B cell (primary cell): ENCODE results near the gene ARNT2. TPM values are rescaled to one million over a fixed set of nuclear protein-coding genes. Genes with fewer than 3 reads are reported as not detected.

ENCODE experiments used
- ATAC-seq: fragments of 200-7000 bp; cut with Tn5 transposase; one replicate; pipeline ENCODE4 v1.10.0; 2021; ENCODE audit warnings: low read depth, mild to moderate bottlenecking, moderate number of reproducible peaks, moderate library complexity
- CTCF ChIA-PET: fragments of 350-600 bp; sonication (Branson Sonifier 250); formaldehyde crosslinking; loops from one replicate; lab custom pipeline; 2021; ENCODE audit warnings: antibody characterized with exemption, inconsistent platforms; lab: Charles Lee
- POLR2A ChIA-PET: fragments of 350-600 bp; sonication (Branson Sonifier 250); formaldehyde crosslinking; loops from one replicate; lab custom pipeline; 2021; ENCODE audit warnings: antibody characterized with exemption; lab: Charles Lee
- DNase-seq: peaks from one replicate; pipeline ENCODE4 v3.0.0; 2013
- H2AFZ ChIP-seq: 2 replicates; pipeline ENCODE4 v1.6.1; 2012; ENCODE audit warnings: mild to moderate bottlenecking, low read depth, low read length; ENCODE audit not compliant: insufficient read depth, poor library complexity, severe bottlenecking
- H3K27ac ChIP-seq, 2 donors: 1 replicate in 1 of 2; 2 replicates in 1 of 2; pipeline ENCODE4 v1.5.1; 2012 to 2013; ENCODE audit warnings: low read length in 2 of 2, mild to moderate bottlenecking in 2 of 2, moderate library complexity in 1 of 2
- H3K27me3 ChIP-seq, 4 experiments: fragments of 200-600 bp in 1 of 4; sonication (generic) in 1 of 4; replicated peaks in 1 of 4; 1 replicate in 2 of 4; 2 replicates in 2 of 4; pipeline versions ENCODE4 v1.6.1 to v1.7.0; 2013 to 2016; ENCODE audit warnings: low read length in 3 of 4, mild to moderate bottlenecking in 2 of 4, mixed read lengths in 1 of 4, moderate library complexity in 1 of 4; ENCODE audit not compliant: insufficient read depth in 4 of 4, control insufficient read depth in 3 of 4; ENCODE audit errors: control extremely low read depth in 1 of 4
- H3K36me3 ChIP-seq, 2 experiments: replicated peaks in 1 of 2; 1 replicate in 1 of 2; 2 replicates in 1 of 2; pipeline versions ENCODE4 v1.6.1 to v1.7.1; 2013; ENCODE audit warnings: low read length in 1 of 2; ENCODE audit not compliant: insufficient read depth in 2 of 2, control insufficient read depth in 1 of 2; ENCODE audit errors: control extremely low read depth in 1 of 2, extremely low read depth in 1 of 2
- H3K4me1 ChIP-seq, 2 donors: fragments of 200-600 bp in 1 of 2; sonication (generic) in 1 of 2; 1 replicate in 1 of 2; 2 replicates in 1 of 2; pipeline versions ENCODE4 v1.5.1 to v1.6.1; 2013 to 2017; ENCODE audit warnings: low read length in 2 of 2; ENCODE audit not compliant: control insufficient read depth in 2 of 2, insufficient read depth in 2 of 2
- H3K4me2 ChIP-seq: replicated peaks from 2 replicates; pipeline ENCODE3; 2012; ENCODE audit warnings: mild to moderate bottlenecking, low read depth, low read length; ENCODE audit not compliant: poor library complexity, severe bottlenecking
- H3K4me3 ChIP-seq, 5 experiments: fragments of 200-600 bp in 1 of 5; sonication (generic) in 1 of 5; 1 replicate in 3 of 5; 2 replicates in 2 of 5; pipeline versions ENCODE4 v1.5.1 to v1.7.0; 2011 to 2016; ENCODE audit warnings: low read length in 4 of 5, mild to moderate bottlenecking in 4 of 5, low read depth in 2 of 5, control low read depth in 1 of 5, moderate library complexity in 1 of 5; ENCODE audit not compliant: insufficient read depth in 1 of 5; ENCODE audit errors: control extremely low read depth in 1 of 5, extremely low read depth in 1 of 5
- H3K79me2 ChIP-seq: fragments of 200-600 bp; sonication (generic); one replicate; pipeline ENCODE4 v1.6.0; 2016; ENCODE audit warnings: low read length; ENCODE audit not compliant: control insufficient read depth, insufficient read depth
- H3K9ac ChIP-seq: fragments of 200-600 bp; sonication (generic); 2 replicates; pipeline ENCODE4 v1.6.1; 2017; ENCODE audit warnings: mild to moderate bottlenecking, low read length, moderate library complexity
- H3K9me3 ChIP-seq, 3 donors: one replicate each; pipeline versions ENCODE4 v1.6.1 to v1.7.1; 2013; ENCODE audit warnings: low read length in 2 of 3; ENCODE audit not compliant: control insufficient read depth in 2 of 3, insufficient read depth in 1 of 3; ENCODE audit errors: control extremely low read depth in 1 of 3
- H4K20me1 ChIP-seq: 2 replicates; pipeline ENCODE4 v1.6.0; 2012; ENCODE audit warnings: mild to moderate bottlenecking, low read length; ENCODE audit not compliant: insufficient read depth, control insufficient read depth, poor library complexity, severe bottlenecking
- H3K27ac Mint-ChIP-seq: one replicate; pipeline ENCODE4 v1.8.0; 2021; ENCODE audit warnings: mixed read lengths
- H3K27me3 Mint-ChIP-seq: one replicate; pipeline ENCODE4 v1.8.0; 2021; ENCODE audit warnings: mixed read lengths
- H3K4me1 Mint-ChIP-seq: one replicate; pipeline ENCODE4 v1.8.0; 2021; ENCODE audit warnings: mixed read lengths
- H3K4me3 Mint-ChIP-seq: one replicate; pipeline ENCODE4 v1.8.0; 2021; ENCODE audit warnings: mixed read lengths
- H3K9me3 Mint-ChIP-seq: one replicate; pipeline ENCODE4 v1.8.0; 2022; ENCODE audit warnings: mixed read lengths; ENCODE audit not compliant: insufficient read depth
- EZH2 ChIP-seq: IDR thresholded peaks from 2 replicates; pipeline ENCODE4 v1.6.1; 2012; ENCODE audit warnings: borderline replicate concordance, low read depth, mild to moderate bottlenecking, moderate library complexity, low read length; ENCODE audit not compliant: insufficient read depth, poor library complexity, severe bottlenecking
- WGBS: methylation state at CpG from one replicate; pipeline ENCODE4 v1.1.5; 2013; ENCODE audit warnings: missing lambda C conversion rate; ENCODE audit not compliant: insufficient coverage; 5-methylcytosine and 5-hydroxymethylcytosine counted together
- intact Hi-C: fragments of 100-400 bp; cut with micrococcal nuclease; formaldehyde crosslinking; loops from one replicate; pipeline ENCODE4 v1.10.0; 2022
- polyA plus RNA-seq: library from polyadenylated mRNA; depleted of rRNA; stranded (reverse); fragments of >200 nt; gene quantifications from 2 replicates; pipeline ENCODE4 v1.2.3, GENCODE V29; 2012
- total RNA-seq, 2 donors: library from RNA; stranded (reverse); fragments of 120-200 nt in 1 of 2; gene quantifications; 1 replicate in 1 of 2; 2 replicates in 1 of 2; pipeline versions ENCODE4 v1.2.3 to v1.2.4, GENCODE V29; 2013 to 2022
- TF ChIP-seq, protein P1 (sequence below): fragments of 200-600 bp; IDR thresholded peaks from one replicate; pipeline ENCODE4 v1.8.0; 2022; ENCODE audit warnings: antibody characterized with exemption, mild to moderate bottlenecking

Gene ARNT2
- total and polyA plus RNA-seq, 2 donors (not counting 1 experiment from before 2014, with no cell fraction given) = not detected

- Histone ChIP-seq H4K20me1 (no peaks in the 10 kb centered on the region), H3K36me3 (no peaks in the 10 kb centered on the region), H3K4me2 (no peak overlapping the region), H3K4me3 (no peak overlapping the region), H3K9ac (no peak overlapping the region), H3K4me1 (no peaks in the 10 kb centered on the region), H3K9me3 (no peaks in the 10 kb centered on the region), H2AFZ (no peak overlapping the region), H3K27ac (no peak overlapping the region), H3K79me2 (no peaks in the 10 kb centered on the region), H3K27me3 (peaks cover 0 to 8% (median 4%) of the 10 kb centered on the region in 4 experiments)
- ChIA-PET POLR2A (no interaction called here), CTCF (no interaction called here)
- Mint-ChIP-seq H3K4me3 (no peak overlapping the region), H3K4me1 (no peaks in the 10 kb centered on the region), H3K27me3 (peaks cover 55% of the 10 kb centered on the region), H3K9me3 (no peaks in the 10 kb centered on the region), H3K27ac (no peak overlapping the region)
- intact Hi-C loops = no loop called here
- no peak for DNase-seq
- WGBS = 43% methylated on average over 1 of the region's 3 CpGs
- ATAC-seq = no peak
- TF ChIP-seq, protein P1, sequence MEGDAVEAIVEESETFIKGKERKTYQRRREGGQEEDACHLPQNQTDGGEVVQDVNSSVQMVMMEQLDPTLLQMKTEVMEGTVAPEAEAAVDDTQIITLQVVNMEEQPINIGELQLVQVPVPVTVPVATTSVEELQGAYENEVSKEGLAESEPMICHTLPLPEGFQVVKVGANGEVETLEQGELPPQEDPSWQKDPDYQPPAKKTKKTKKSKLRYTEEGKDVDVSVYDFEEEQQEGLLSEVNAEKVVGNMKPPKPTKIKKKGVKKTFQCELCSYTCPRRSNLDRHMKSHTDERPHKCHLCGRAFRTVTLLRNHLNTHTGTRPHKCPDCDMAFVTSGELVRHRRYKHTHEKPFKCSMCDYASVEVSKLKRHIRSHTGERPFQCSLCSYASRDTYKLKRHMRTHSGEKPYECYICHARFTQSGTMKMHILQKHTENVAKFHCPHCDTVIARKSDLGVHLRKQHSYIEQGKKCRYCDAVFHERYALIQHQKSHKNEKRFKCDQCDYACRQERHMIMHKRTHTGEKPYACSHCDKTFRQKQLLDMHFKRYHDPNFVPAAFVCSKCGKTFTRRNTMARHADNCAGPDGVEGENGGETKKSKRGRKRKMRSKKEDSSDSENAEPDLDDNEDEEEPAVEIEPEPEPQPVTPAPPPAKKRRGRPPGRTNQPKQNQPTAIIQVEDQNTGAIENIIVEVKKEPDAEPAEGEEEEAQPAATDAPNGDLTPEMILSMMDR = no peak
- no peak for TF ChIP-seq EZH2
Measured at GRCh38 chr15:80395616-80396015, 8.6 kb upstream of the ARNT2 start.

DNA sequence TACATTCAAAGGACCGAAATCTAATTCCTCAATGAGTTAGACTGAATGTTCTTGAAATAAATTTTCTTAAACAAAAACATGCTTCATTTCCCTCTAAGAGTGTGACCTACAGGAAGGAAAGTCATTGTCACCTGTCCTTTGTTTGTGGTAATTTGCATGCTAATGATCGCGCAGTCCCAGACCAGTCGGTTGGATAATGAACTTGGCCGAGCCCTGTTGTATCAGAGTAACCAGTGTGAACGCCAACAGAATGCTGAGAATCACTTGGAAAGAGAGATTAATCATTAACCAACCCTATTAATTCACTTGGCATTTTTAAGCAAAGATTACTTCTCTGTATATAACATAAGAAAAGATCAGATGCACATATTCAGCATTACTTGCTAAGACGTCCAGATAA is 8.1 kb upstream of the ARNT2 start:
- POLR2A ChIA-PET = no interaction called here
- H3K36me3 ChIP-seq = no peaks in the 10 kb centered on the region
- CTCF ChIA-PET = interaction anchor here (0.6 kb wide), 1 partner anchor 1789 kb away, joined by 3 read pairs; no protein-coding TSS in a partner anchor
- no peak overlapping the region for H3K27ac ChIP-seq
- TF ChIP-seq, protein P1 = no peak
- TF ChIP-seq EZH2 = no peak
- no peaks in the 10 kb centered on the region for H3K4me1 ChIP-seq
- intact Hi-C loops = no loop called here
- Mint-ChIP-seq H3K9me3 (no peaks in the 10 kb centered on the region), H3K27me3 (peaks cover 50% of the 10 kb centered on the region), H3K27ac (no peak overlapping the region), H3K4me3 (no peak overlapping the region), H3K4me1 (no peaks in the 10 kb centered on the region)
- H3K9me3 ChIP-seq = no peaks in the 10 kb centered on the region
- no peak overlapping the region for H3K4me2 ChIP-seq
- WGBS = 90% methylated on average over 2 of the region's 7 CpGs
- peaks cover 0 to 8% (median 4%) of the 10 kb centered on the region in 4 experiments for H3K27me3 ChIP-seq
- H2AFZ ChIP-seq = no peak overlapping the region
- no peaks in the 10 kb centered on the region for H3K79me2 ChIP-seq
- no peak for DNase-seq
- ATAC-seq = no peak
- no peaks in the 10 kb centered on the region for H4K20me1 ChIP-seq
- H3K4me3 ChIP-seq = no peak overlapping the region
- H3K9ac ChIP-seq = no peak overlapping the region
